Measurements from ENCODE around the gene DKKL1.

GRCh38 chr19:49347191-49347590, 16.5 kb upstream of the DKKL1 start:
- TF ChIP-seq CTCF (IDR thresholded peaks at IDR 0.05 in 8 of 11, conservative IDR thresholded peaks at IDR 0.05 in 3 of 11) (no peak), POLR2A (IDR thresholded peaks at IDR 0.05) (no peak), POLR2AphosphoS5 (IDR thresholded peaks at IDR 0.05) (peak in 2 of 3 donors; percentile 20 to 35)

Data from spleen (tissue), 7 donors.